ENCODE results near the gene PIGB.
"Not testable (repeated sequence)": the region's sequence is repeated elsewhere in the genome, so short reads cannot be mapped to it uniquely, and the experiment has no call there.

PIGB gene

GRCh38 chr15:55400050-55400449 lies 81.0 kb downstream of the PIGB start:
- H3K4me3 ChIP-seq (ENCODE audit: low read depth in 1 of 5, low read length in 5 of 5); H3K27me3 ChIP-seq (ENCODE audit: control insufficient read depth in 5 of 5, insufficient read depth in 4 of 5, low read length in 5 of 5); H3K9me3 ChIP-seq (ENCODE audit: control insufficient read depth in 5 of 5, low read length in 5 of 5); H3K9ac ChIP-seq (ENCODE audit: low read length in 5 of 5); H3K27ac ChIP-seq (ENCODE audit: low read depth, low read length); H3K36me3 ChIP-seq (ENCODE audit: control insufficient read depth in 5 of 5, insufficient read depth in 5 of 5, low read length in 5 of 5): not testable (repeated sequence)
- H3K4me1 ChIP-seq (ENCODE audit: control insufficient read depth in 5 of 5, insufficient read depth in 5 of 5, low read length in 5 of 5) = peaks cover 0 to 25% (median 23%) of the 10 kb centered on the region in 5 donors

- Histone ChIP-seq H3K27ac (ENCODE audit: low read depth, low read length) (peak overlapping the region; percentile 64), H3K9me3 (ENCODE audit: control insufficient read depth in 5 of 5, low read length in 5 of 5) (no peaks in the 10 kb centered on the region), H3K36me3 (ENCODE audit: control insufficient read depth in 5 of 5, insufficient read depth in 5 of 5, low read length in 5 of 5) (peaks cover 0 to 2% (median 0%) of the 10 kb centered on the region in 5 donors), H3K4me3 (ENCODE audit: low read depth in 1 of 5, low read length in 5 of 5) (no peak overlapping the region), H3K27me3 (ENCODE audit: control insufficient read depth in 5 of 5, insufficient read depth in 4 of 5, low read length in 5 of 5) (no peaks in the 10 kb centered on the region), H3K9ac (ENCODE audit: low read length in 5 of 5) (no peak overlapping the region), H3K4me1 (ENCODE audit: control insufficient read depth in 5 of 5, insufficient read depth in 5 of 5, low read length in 5 of 5) (peaks cover 0 to 26% (median 25%) of the 10 kb centered on the region in 5 donors)
Observed at GRCh38 chr15:55401786-55402246, 82.8 kb downstream of the PIGB start.

DNA sequence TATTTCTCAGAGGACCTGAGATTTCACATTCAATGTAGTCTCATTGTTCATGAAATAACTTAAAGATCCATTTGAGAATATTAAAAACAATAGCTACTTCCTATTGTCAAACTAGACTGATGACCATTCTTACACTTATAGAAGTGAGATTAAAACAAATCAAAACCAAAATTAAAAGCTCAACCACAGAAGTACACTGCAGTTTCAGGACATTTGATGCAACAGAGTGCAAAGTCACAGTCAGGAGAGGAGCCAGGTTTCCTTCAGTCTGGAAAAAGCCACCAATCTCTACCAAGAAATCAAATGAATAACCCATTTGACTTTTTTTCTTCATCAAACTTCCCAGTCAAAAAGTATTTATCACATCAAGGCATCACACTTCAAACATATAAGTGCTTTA lies 83.7 kb downstream of the PIGB start:
- Histone ChIP-seq H3K9ac (ENCODE audit: low read length in 5 of 5) (peak overlapping the region in 1 of 5 donors; percentile 10), H3K4me1 (ENCODE audit: control insufficient read depth in 5 of 5, insufficient read depth in 5 of 5, low read length in 5 of 5) (peaks cover 0 to 33% (median 31%) of the 10 kb centered on the region in 5 donors), H3K9me3 (ENCODE audit: control insufficient read depth in 5 of 5, low read length in 5 of 5) (no peaks in the 10 kb centered on the region), H3K27me3 (ENCODE audit: control insufficient read depth in 5 of 5, insufficient read depth in 4 of 5, low read length in 5 of 5) (no peaks in the 10 kb centered on the region), H3K27ac (ENCODE audit: low read depth, low read length) (peak overlapping the region; percentile 64), H3K4me3 (ENCODE audit: low read depth in 1 of 5, low read length in 5 of 5) (no peak overlapping the region), H3K36me3 (ENCODE audit: control insufficient read depth in 5 of 5, insufficient read depth in 5 of 5, low read length in 5 of 5) (peaks cover 0 to 2% (median 0%) of the 10 kb centered on the region in 5 donors)

DNA sequence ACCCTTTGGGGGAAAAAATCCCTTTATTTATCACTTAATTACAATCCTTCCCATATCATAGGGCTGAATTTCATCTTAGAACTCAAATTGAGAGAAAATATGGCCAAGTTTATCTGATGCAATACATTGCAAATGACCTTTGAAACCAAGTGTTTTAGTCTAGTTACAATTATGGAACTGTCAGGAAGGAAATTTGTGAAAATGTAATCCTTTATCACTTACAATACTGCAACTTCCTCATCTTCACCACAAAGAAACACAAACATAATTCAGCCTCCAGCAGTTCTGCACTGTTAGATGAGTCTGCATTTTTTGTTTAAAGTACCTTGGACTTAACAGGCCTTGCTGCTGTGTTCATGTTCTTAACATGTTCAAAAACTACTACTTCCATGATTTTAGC lies 84.5 kb downstream of the PIGB start:
- peak overlapping the region; percentile 64 for H3K27ac ChIP-seq (ENCODE audit: low read depth, low read length)
- H3K4me1 ChIP-seq (ENCODE audit: control insufficient read depth in 5 of 5, insufficient read depth in 5 of 5, low read length in 5 of 5) = peaks cover 0 to 36% (median 32%) of the 10 kb centered on the region in 5 donors
- H3K27me3 ChIP-seq (ENCODE audit: control insufficient read depth in 5 of 5, insufficient read depth in 4 of 5, low read length in 5 of 5) = no peaks in the 10 kb centered on the region
- peak overlapping the region in 4 of 5 donors; percentile 10 to 31 (median 24) for H3K9ac ChIP-seq (ENCODE audit: low read length in 5 of 5)
- no peaks in the 10 kb centered on the region for H3K9me3 ChIP-seq (ENCODE audit: control insufficient read depth in 5 of 5, low read length in 5 of 5)
- H3K36me3 ChIP-seq (ENCODE audit: control insufficient read depth in 5 of 5, insufficient read depth in 5 of 5, low read length in 5 of 5) = peaks cover 0 to 2% (median 0%) of the 10 kb centered on the region in 5 donors
- H3K4me3 ChIP-seq (ENCODE audit: low read depth in 1 of 5, low read length in 5 of 5) = no peak overlapping the region

Measured in subcutaneous abdominal adipose tissue (tissue), 5 donors.